GM21515 (cell line): ENCODE data around the gene TTR.

ENCODE experiments used
- ATAC-seq: cut with Tn5 transposase; IDR thresholded peaks from one replicate; pipeline ENCODE4 v1.9.1; 2021; ENCODE audit not compliant: unreplicated experiment

The TTR gene

DNA sequence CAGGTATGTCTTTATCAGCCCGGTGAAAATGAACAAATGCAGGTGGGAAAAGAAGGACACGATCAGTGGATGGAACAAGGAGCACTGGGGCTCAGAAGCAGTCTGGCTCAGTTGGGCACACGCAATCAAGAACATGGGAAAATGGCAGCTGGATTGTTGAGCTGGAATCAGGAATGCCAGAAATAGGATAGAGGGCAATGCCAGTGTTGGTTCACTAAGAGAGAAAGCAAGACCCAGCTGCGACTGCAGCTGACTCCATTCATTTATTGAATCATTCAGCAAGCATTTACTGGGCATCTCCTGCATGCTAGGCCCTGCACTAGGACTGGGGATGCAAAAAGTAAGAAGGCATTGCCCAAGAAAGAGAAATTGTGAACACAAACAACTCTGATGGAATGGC, 13.6 kb upstream of the TTR start:
- ATAC-seq = no peak

DNA sequence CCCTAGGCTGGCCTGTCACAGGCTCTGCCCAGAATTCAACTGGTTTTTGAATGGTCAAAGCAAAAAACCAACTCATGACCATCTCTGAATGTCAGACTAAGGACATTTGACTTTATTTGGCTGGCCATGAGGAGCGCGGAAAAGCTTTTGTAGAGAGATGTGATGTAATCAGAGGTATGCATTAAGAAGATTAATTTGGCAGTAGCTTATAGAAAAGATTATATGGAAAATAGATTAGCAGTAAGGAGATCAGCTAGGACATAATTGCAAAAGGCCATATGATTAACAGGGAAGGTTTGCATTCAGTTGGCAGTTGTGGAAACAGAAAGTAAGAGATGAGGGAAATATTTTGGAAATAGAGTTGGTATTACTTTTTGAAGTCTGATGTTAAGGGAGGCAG, 12.3 kb upstream of the TTR start:
- no peak for ATAC-seq

DNA sequence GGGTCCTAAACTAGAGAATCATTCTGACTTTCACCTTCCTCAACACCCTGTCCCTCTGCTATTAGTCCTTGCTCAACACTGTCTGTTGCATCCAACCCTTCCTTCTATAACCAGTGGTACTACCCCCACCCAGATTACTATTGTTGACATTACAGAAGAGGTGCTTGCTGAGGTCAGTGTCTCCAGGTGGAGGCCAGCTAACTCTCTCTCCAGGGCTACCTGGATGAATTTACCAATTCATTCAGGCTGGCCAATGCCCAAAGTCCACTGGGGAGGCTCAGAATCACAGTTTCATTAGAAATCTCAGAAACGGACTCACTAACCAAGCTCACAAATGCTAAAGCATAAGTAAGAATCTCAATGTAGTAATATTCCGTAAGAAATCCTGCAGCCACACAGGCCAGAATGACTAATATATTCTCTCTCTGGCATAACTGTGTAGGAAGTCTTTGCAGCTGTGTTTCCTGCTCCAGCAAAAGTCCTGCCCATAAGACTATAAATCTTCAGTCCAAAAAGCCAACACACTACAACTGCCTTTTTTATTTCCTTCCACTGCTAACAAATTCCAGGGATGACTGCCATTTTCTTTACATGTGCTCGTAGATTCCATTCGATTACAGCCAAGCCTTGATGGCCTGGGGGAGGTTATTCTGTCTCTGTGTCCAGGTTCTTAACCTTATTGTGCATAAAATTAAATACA, 10.0 kb upstream of the TTR start:
- no peak for ATAC-seq

DNA sequence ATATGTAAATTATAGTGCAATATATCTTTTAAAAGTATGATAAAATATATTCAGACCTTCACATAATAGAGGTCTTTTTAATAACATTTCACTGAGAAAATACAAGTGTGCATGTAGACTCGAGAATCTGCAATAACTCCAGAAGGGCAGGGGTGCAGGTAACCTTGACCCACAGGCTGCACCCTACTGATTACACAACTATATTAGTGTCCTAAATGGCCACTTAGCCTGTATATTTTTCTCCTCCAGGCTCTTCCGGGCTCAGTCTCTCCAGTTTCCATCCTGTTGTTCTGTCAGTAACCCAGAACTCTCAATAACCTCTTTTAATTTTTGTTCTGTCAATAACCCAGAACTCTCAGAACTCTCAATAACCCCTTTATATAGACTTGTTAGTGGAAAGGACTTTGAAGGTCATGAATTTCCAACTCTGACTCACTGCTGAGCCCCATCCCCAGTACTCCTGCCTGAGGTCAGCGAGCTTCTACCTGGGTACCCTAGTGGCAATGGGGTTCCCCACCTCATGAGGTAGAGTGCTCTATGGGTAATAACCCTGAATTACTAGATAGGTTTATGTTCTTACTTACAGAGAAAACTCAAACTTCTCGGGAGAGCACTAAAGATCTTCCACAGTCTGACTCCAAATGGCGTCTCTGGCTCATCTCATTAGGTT, 8.4 kb upstream of the TTR start:
- ATAC-seq = no peak

DNA sequence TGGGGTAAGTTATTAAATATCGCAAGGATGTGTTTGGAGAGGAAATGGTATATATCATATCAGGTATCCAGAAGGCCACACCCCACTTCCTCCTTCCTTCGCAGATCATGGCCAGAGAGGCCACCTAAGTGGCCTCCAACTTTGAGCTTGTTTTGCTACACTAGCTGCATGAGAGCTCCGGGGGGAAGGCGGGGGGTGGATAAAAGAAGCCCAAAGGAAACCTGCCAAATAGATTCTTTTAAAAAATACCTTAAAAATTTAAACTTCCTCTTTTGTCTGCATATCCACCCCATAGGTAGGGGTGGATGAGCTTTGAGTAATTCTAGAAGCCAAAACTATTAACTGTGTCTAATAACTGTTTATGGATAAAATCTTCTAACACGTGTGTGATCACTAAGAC, 5.7 kb upstream of the TTR start:
- no peak for ATAC-seq

DNA sequence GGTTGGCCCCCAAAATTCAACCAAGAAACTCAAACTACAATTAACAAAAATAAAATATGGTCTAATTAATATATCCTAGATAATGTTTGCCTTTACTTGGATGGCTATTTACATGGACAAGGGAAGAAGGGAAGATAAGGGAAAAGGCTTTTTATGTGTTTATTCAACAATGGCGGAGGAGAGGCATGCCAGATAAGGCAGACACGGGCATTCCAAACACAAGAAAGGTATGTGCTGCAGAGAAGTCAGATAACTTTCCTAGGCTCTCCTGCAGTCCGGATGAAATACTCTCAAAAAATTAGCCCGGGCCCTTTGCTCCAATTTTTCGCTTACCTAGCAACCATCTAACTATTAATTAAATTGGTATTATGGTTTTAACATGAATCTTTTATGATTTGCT, 5.1 kb upstream of the TTR start:
- no peak for ATAC-seq

DNA sequence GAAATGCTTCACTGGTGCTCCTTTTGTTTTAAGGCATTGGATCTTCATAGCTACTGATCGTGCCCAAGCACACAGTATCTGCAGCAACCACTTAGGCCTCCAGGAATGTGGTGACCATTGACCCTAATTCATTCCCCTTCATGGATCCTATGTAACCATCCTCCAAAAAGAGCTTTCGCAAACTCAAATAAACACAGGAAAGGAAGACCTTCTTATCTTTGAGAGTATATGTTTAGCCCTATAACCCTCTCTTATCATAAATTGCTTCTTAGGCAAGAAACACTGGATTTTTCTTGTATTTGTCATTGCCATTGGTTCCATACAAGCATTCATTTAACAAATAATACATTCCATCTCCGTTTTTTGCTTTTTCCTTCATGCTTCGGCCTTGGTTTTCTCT, 4.1 kb upstream of the TTR start:
- no peak for ATAC-seq

DNA sequence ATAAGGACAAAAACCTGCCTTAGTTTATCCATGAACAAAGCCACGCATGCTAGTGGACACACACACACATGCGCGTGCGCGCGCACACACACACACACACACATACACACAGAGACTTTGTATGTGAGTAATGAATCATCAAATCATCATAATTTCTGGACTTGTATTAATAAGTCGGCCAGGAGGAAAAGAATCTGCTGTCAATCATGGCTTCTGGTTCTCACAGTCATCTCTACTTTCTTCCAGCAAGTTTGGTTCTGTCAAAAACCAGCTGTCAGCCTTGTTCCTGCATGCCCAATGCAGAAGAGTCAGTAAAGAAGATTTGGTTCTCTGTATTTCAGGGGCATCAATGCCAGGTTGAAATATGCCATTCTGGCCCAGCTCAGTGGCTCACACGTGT, 1.1 kb upstream of the TTR start:
- no peak for ATAC-seq

DNA sequence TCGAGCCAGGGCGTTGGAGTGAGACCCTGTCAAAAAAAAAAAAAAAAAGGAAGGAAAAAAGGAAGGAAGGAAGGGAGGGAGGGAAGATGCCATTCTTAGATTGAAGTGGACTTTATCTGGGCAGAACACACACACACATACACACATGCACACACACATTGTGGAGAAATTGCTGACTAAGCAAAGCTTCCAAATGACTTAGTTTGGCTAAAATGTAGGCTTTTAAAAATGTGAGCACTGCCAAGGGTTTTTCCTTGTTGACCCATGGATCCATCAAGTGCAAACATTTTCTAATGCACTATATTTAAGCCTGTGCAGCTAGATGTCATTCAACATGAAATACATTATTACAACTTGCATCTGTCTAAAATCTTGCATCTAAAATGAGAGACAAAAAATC, 564 bp upstream of the TTR start:
- ATAC-seq = no peak

DNA sequence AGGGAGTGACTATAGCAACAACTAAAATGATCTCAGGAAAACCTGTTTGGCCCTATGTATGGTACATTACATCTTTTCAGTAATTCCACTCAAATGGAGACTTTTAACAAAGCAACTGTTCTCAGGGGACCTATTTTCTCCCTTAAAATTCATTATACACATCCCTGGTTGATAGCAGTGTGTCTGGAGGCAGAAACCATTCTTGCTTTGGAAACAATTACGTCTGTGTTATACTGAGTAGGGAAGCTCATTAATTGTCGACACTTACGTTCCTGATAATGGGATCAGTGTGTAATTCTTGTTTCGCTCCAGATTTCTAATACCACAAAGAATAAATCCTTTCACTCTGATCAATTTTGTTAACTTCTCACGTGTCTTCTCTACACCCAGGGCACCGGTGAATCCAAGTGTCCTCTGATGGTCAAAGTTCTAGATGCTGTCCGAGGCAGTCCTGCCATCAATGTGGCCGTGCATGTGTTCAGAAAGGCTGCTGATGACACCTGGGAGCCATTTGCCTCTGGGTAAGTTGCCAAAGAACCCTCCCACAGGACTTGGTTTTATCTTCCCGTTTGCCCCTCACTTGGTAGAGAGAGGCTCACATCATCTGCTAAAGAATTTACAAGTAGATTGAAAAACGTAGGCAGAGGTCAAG, 955 bp downstream of the TTR start:
- no peak for ATAC-seq

DNA sequence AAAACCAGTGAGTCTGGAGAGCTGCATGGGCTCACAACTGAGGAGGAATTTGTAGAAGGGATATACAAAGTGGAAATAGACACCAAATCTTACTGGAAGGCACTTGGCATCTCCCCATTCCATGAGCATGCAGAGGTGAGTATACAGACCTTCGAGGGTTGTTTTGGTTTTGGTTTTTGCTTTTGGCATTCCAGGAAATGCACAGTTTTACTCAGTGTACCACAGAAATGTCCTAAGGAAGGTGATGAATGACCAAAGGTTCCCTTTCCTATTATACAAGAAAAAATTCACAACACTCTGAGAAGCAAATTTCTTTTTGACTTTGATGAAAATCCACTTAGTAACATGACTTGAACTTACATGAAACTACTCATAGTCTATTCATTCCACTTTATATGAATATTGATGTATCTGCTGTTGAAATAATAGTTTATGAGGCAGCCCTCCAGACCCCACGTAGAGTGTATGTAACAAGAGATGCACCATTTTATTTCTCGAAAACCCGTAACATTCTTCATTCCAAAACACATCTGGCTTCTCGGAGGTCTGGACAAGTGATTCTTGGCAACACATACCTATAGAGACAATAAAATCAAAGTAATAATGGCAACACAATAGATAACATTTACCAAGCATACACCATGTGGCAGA, 3.6 kb downstream of the TTR start:
- ATAC-seq = no peak

DNA sequence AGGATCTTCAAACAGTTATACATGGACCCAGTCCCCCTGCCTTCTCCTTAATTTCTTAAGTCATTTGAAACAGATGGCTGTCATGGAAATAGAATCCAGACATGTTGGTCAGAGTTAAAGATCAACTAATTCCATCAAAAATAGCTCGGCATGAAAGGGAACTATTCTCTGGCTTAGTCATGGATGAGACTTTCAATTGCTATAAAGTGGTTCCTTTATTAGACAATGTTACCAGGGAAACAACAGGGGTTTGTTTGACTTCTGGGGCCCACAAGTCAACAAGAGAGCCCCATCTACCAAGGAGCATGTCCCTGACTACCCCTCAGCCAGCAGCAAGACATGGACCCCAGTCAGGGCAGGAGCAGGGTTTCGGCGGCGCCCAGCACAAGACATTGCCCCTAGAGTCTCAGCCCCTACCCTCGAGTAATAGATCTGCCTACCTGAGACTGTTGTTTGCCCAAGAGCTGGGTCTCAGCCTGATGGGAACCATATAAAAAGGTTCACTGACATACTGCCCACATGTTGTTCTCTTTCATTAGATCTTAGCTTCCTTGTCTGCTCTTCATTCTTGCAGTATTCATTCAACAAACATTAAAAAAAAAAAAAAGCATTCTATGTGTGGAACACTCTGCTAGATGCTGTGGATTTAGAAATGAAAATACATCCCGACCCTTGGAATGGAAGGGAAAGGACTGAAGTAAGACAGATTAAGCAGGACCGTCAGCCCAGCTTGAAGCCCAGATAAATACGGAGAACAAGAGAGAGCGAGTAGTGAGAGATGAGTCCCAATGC, 4.6 kb downstream of the TTR start:
- ATAC-seq = no peak

DNA sequence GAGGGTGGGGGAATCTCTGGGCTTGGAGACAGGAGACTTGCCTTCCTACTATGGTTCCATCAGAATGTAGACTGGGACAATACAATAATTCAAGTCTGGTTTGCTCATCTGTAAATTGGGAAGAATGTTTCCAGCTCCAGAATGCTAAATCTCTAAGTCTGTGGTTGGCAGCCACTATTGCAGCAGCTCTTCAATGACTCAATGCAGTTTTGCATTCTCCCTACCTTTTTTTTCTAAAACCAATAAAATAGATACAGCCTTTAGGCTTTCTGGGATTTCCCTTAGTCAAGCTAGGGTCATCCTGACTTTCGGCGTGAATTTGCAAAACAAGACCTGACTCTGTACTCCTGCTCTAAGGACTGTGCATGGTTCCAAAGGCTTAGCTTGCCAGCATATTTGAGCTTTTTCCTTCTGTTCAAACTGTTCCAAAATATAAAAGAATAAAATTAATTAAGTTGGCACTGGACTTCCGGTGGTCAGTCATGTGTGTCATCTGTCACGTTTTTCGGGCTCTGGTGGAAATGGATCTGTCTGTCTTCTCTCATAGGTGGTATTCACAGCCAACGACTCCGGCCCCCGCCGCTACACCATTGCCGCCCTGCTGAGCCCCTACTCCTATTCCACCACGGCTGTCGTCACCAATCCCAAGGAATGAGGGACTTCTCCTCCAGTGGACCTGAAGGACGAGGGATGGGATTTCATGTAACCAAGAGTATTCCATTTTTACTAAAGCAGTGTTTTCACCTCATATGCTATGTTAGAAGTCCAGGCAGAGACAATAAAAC, 6.5 kb downstream of the TTR start:
- no peak for ATAC-seq

DNA sequence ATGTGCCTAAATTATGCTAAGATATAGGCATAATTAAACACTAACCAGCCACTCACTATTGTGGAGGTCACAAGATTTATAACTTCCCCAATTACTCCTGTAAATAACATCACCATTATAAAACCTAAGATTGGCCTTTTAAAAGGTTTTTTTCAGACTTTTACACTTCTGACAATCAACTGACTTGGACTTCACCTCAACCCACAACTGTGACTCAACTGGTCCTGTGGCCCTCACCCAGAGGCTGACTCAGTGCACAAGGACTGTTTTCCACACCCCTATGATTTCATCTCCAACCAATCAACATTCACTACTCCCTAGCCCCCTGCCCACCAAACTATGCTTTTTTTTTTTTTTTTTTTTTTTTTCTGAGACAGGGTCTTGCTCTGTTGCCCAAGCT, 11.6 kb downstream of the TTR start:
- no peak for ATAC-seq

DNA sequence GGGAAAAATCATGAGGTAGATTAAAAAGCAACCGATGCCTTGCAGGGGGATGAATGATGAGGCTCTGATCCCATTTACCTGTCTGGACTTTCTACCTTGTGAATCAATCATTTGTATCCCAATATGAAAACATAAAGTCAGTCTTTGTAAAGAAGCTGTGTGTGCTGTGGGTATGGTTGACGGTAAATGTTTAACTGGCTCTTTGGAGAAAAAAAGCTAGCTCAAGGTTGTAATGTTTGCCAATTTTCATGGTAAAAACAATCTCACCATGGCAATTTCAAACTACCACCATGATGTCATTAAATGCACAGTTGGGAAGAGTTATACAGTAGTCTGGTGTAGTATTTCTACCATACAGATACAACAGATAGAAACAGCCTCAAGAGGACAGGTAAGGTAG, 14.6 kb downstream of the TTR start:
- no peak for ATAC-seq

DNA sequence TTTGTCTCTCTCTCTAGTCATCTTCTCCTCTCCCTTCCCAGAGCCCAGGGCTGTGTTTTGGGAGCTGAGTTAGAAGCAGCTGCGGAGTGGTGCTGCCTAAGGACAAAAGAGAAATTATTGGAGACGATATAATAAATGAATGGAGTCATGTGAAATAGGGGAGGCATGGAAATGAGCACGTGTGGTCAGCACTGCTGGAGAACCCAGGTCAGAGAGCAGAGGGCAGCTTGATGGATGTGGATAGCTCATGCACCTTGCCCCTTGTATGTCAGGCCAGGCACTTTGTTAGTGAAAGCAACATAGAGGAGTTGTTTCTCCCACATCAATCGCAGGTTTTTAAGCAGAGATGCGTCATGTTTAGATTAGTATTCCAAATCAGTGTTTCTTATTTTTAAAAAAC, 15.7 kb downstream of the TTR start:
- no peak for ATAC-seq

DNA sequence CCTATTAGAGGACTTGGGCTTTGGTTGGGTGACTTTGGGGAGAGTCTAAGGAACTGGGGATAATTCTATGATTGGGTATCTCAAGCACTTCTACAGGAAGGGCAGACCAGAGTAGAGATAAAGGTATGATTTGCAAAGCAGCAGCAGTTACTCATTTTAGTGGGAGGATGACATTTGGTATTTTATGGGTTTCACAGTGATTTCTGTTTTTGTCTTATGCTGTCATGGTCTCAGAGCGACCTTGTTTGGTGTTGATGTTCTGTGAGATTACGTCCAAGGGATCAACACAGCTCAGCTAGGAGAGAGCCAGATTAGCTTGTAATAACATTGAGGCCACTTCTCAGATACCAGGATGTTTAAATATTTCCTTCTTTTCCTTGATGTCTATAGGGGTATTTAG, 18.2 kb downstream of the TTR start:
- no peak for ATAC-seq

DNA sequence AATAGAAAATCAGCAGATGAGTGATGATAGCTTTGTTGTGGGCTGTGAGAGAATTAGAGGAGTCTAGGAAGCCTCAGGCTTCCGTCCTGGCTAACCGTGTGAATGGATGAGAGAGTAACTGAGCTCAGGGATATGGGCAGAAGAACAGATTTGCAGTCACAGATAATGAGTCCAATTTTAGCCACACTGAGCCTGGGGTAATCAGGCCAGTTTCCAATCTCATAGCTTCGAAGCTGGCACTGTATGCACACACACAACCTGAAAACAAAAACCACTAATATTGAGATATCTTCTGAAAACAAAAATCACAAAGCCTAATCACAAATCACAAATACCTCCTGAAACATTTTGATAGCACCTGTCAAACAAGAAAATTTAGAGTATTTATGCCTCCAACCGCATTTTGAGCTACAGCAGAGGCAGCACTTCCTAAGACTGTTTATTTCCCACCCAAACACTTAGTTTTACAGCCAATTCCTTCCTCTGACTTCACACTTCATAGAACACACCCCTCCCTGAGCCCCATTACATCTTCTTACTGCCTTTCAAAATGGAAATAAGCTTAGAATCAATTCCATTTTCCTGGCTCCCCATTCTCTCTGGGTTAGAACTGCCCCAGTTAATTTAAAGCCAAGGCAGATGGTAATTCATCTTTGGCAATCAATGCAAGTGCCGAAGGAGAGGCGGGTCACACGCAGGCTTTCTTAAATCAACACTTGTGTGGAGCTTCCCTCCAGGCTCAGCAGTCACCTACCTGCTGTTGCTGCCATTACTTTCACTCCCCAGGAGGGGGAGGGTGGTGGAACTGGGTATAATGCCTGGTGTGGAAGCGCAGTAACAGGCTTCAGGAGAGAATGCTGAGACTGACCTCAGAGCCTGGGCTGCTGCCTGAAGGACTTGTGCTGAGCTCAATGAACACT, 18.9 kb downstream of the TTR start:
- ATAC-seq = no peak

DNA sequence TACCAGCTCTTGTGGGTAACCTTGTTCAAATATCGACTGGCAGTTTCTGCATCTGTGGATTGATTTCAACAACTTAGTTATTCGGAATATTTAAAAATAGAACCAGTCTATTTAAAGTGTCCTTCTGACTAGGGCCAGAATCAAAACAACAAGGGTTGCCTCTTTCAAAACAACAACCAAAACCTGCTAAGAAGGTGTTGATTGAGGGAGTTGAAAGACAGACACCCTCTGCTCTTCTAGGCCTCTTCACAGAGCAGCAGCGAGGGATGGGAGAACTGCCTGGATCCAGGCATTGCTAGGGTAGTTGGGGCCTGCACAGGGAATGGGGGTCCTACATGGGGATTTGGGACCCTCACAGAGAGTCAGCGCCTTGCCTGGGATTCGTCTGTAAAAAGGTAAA, 19.8 kb downstream of the TTR start:
- ATAC-seq = no peak
